ENCODE results near the gene EMD.
"Not testable (repeated sequence)": the region's sequence is repeated elsewhere in the genome, so short reads cannot be mapped to it uniquely, and the experiment has no call there.

EMD gene

DNA sequence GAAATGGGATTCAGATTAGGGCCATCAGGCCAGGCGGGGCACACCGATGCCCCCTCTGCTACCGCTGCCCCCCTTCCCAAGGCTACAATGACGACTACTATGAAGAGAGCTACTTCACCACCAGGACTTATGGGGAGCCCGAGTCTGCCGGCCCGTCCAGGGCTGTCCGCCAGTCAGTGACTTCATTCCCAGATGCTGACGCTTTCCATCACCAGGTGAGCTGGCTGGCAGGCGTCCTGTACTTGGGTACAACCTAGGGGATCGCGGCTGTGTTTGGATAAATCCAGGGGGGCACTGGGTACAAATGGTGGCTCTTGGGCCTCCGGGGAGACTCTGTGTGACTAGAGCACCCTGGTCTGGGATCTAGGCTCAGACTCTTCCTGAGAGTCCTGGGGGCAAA, 1.1 kb downstream of the EMD start:
- in situ Hi-C loops (cut with MboI; ENCODE audit: low sequenced_read_pairs) = loop anchor here (25.0 kb wide), 1 partner anchor 382 kb away; the partner anchor contains the start of genes DKC1 and GAB3
- DNase-seq (ENCODE audit: low spot score in 2 of 2) = no peak
- Histone ChIP-seq H3K27me3 (ENCODE audit: low read depth) (no peaks in the 10 kb centered on the region), H3K4me3 (peak overlapping the region; percentile 90), H3K9me3 (no peaks in the 10 kb centered on the region), H3K36me3 (replicated peaks) (peaks cover 35% of the 10 kb centered on the region), H3K4me1 (peaks cover 21% of the 10 kb centered on the region)

DNA sequence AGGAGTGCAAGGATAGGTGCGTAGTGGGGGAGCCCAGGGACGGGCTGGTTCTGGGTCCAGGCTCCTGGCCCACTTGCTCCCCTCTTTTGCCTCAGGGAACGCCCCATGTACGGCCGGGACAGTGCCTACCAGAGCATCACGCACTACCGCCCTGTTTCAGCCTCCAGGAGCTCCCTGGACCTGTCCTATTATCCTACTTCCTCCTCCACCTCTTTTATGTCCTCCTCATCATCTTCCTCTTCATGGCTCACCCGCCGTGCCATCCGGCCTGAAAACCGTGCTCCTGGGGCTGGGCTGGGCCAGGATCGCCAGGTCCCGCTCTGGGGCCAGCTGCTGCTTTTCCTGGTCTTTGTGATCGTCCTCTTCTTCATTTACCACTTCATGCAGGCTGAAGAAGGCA, 1.7 kb downstream of the EMD start:
- no peaks in the 10 kb centered on the region for H3K9me3 ChIP-seq
- H3K27me3 ChIP-seq (ENCODE audit: low read depth) = no peaks in the 10 kb centered on the region
- peaks cover 21% of the 10 kb centered on the region for H3K4me1 ChIP-seq
- peak overlapping the region; percentile 90 for H3K4me3 ChIP-seq
- in situ Hi-C loops (cut with MboI; ENCODE audit: low sequenced_read_pairs) = loop anchor here (25.0 kb wide), 1 partner anchor 382 kb away; the partner anchor contains the start of genes DKC1 and GAB3
- H3K36me3 ChIP-seq (replicated peaks) = peaks cover 35% of the 10 kb centered on the region
- DNase-seq (ENCODE audit: low spot score in 2 of 2) = no peak

DNA sequence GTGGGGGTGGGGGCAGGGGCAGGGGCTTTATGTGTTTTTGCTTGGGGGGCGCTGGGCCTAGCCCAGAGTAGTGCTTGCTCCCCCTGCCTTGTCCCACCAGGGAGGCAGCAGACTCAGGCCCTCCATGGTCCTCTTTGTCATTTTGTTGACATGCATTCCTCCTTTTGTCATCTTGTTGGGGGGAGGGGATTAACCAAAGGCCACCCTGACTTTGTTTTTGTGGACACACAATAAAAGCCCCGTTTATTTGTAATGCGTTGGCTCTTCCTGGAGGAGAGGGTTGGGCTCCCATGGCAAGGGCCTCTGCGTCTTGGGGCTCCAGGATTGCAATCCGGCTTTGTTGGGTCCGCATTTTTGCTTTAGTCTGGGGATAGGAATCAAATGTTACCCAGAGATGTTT, 2.2 kb downstream of the EMD start:
- no peaks in the 10 kb centered on the region for H3K9me3 ChIP-seq
- in situ Hi-C loops (cut with MboI; ENCODE audit: low sequenced_read_pairs) = loop anchor here (25.0 kb wide), 1 partner anchor 381 kb away; the partner anchor contains the start of genes DKC1 and GAB3
- H3K4me1 ChIP-seq = peaks cover 21% of the 10 kb centered on the region
- H3K27me3 ChIP-seq (ENCODE audit: low read depth) = no peaks in the 10 kb centered on the region
- no peak overlapping the region for H3K4me3 ChIP-seq
- peaks cover 35% of the 10 kb centered on the region for H3K36me3 ChIP-seq (replicated peaks)
- peak in 1 of 2 experiments; percentile 51 for DNase-seq (ENCODE audit: low spot score in 2 of 2)

DNA sequence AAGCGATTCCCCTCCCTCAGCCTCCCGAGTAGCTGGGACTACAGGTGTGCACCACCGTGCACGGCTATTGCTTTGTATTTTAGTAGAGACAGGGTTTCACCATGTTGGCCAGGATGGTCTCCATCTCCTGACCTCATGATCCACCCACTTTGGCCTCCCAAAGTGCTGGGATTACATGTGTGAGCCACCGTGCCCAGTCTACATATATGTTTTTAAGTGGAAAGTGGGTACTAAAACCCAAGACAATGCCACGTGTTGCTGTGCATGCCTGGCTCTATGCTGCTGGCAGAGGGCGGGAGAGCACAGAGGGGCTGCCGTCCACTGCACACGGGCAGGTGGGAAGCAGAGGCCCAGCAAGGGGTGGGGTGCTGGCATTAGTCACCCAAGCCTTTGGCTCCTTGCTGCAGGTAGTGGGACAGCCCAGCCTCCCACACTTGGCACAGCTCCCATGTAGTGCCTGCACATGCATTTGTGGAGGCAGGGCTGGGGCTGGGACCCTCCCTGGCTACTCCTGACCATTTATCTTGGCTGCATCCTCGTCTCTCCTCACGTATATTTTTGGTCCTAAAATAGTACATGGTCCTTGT, 3.5 kb downstream of the EMD start:
- peaks cover 21% of the 10 kb centered on the region for H3K4me1 ChIP-seq
- no peaks in the 10 kb centered on the region for H3K9me3 ChIP-seq
- no peak for DNase-seq (ENCODE audit: low spot score in 2 of 2)
- in situ Hi-C loops (cut with MboI; ENCODE audit: low sequenced_read_pairs) = loop anchor here (25.0 kb wide), 1 partner anchor 380 kb away; the partner anchor contains the start of genes DKC1 and GAB3
- H3K36me3 ChIP-seq (replicated peaks) = peaks cover 32% of the 10 kb centered on the region
- no peak overlapping the region for H3K4me3 ChIP-seq
- H3K27me3 ChIP-seq (ENCODE audit: low read depth) = no peaks in the 10 kb centered on the region

DNA sequence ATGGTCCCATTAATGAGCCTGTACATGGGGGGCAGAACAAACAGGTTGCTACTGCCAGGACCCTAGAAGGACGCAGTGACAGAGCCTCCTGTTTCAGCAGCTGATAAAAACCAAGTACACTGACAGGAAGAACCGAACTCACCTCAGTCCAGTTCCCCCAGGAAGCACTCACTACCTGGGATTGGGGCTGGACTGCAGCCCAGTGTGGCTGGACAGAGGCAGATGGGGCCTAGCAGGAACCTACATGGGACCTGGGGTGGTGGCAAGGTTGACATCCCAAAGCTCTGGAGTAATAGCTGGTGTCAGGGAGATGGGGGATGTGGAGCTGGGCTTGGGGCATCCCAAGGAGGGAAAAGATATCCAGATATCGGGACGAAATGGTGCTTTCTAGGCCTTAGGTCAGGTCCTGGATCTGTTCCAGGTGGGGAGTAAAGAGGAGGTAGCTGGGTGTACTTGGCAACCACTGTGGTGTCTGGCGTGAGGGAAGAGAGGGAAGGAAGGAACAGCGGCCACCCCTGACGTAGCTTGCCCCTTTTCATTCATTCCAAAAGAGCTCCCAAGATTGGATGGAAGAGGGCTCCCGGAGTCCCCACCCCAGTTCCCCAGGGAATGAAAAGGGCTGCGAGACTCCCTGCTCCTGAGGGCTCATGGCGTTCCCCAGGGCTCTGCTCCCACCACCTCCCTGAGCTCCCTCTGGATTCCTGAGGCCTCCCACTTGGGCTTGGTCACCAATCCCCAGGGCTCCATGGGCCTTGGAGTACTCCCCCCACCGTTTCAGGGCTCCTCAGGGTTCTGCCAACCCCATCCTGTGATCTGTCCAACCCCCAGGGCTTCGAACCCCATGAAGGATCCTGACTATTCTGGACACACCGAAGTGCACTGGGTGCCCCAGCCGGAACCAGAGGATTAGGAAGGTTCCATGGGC, 4.5 kb downstream of the EMD start:
- in situ Hi-C loops (cut with MboI; ENCODE audit: low sequenced_read_pairs) = loop anchor here (25.0 kb wide), 1 partner anchor 379 kb away; the partner anchor contains the start of genes DKC1 and GAB3
- Histone ChIP-seq H3K4me3 (no peak overlapping the region), H3K27me3 (ENCODE audit: low read depth) (no peaks in the 10 kb centered on the region), H3K9me3 (no peaks in the 10 kb centered on the region), H3K4me1 (peaks cover 14% of the 10 kb centered on the region), H3K36me3 (replicated peaks) (peaks cover 32% of the 10 kb centered on the region)
- DNase-seq (ENCODE audit: low spot score in 2 of 2) = no peak

DNA sequence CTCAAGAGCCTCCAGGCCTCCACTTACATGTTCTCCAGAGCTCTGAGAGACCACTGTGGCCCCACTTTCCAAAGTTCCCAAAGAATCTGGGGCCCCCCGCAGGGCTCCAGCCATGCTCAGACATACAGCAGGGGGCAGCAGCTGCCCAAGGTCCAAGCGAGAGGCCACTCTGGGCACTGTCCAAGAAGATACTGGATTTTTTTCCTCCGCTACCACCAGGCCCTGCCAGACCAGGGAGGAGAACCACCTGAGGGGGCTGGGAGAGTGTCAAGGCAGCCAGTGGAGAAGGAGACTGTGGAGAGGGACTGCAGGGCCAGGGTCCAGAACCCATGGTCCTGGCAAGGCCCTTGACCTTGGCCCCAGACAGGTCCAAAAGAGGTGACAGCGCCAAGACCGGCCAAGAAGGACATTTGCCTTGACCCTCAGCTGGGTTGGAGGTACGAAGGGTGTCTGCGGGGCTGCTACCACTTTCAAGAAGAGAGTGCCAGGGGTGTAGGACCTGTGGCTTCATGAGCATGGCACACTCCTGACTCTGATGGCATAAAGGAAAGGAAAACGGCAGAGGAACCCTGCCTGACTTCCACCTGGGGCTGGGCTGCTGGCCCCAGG, 5.3 kb downstream of the EMD start:
- in situ Hi-C loops (cut with MboI; ENCODE audit: low sequenced_read_pairs) = loop anchor here (25.0 kb wide), 1 partner anchor 378 kb away; the partner anchor contains the start of genes DKC1 and GAB3
- H3K36me3 ChIP-seq (replicated peaks) = peaks cover 29% of the 10 kb centered on the region
- no peaks in the 10 kb centered on the region for H3K9me3 ChIP-seq
- peaks cover 14% of the 10 kb centered on the region for H3K4me1 ChIP-seq
- no peaks in the 10 kb centered on the region for H3K27me3 ChIP-seq (ENCODE audit: low read depth)
- no peak for DNase-seq (ENCODE audit: low spot score in 2 of 2)
- no peak overlapping the region for H3K4me3 ChIP-seq

DNA sequence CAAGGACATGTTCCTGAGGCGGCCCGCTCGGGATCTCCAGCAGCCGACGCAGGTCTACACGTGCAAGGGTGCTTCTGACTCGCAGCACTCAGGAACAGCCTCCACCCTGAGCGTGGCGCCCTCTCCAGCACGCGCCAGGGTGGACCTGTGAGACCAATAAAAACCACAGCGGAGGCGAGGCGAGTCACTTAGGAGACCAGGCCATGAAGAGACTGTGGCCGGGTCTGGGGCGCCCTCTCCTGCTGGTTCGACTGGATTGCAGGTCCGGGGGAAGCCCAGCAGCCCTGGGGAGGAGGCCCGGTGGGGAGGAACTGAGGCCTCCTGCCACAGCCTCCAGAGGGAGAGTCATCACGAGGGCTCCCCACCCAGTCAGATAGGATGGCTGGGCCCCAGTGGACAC, 9.0 kb downstream of the EMD start:
- DNase-seq (ENCODE audit: low spot score in 2 of 2); H3K4me1 ChIP-seq; H3K36me3 ChIP-seq (replicated peaks); H3K9me3 ChIP-seq; H3K27me3 ChIP-seq (ENCODE audit: low read depth); H3K4me3 ChIP-seq: not testable (repeated sequence)
- in situ Hi-C loops (cut with MboI; ENCODE audit: low sequenced_read_pairs) = loop anchor here (25.0 kb wide), 1 partner anchor 374 kb away; the partner anchor contains the start of genes DKC1 and GAB3

DNA sequence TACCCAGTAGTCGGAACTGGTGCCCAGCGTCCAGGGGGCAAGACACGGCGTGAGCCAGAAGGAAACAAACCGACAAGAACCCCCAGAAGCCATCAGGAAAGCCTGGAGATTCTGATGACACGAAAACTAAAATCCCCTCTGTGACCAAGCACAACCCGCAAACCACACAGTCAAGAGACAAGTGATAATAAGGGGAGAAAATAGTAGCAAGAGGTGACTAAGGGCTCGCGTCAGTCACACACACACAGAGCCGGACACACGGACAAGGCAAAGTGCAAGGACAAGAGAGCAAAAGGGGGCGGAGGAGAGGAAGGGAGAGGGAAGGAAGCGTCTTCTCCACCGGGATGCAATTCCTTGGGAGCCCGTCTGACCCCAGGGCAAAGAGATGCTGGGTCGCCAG, 9.6 kb downstream of the EMD start:
- H3K36me3 ChIP-seq (replicated peaks); H3K4me1 ChIP-seq; H3K4me3 ChIP-seq; H3K9me3 ChIP-seq; DNase-seq (ENCODE audit: low spot score in 2 of 2); H3K27me3 ChIP-seq (ENCODE audit: low read depth): not testable (repeated sequence)
- in situ Hi-C loops (cut with MboI; ENCODE audit: low sequenced_read_pairs) = loop anchor here (25.0 kb wide), 1 partner anchor 374 kb away; the partner anchor contains the start of genes DKC1 and GAB3

DNA sequence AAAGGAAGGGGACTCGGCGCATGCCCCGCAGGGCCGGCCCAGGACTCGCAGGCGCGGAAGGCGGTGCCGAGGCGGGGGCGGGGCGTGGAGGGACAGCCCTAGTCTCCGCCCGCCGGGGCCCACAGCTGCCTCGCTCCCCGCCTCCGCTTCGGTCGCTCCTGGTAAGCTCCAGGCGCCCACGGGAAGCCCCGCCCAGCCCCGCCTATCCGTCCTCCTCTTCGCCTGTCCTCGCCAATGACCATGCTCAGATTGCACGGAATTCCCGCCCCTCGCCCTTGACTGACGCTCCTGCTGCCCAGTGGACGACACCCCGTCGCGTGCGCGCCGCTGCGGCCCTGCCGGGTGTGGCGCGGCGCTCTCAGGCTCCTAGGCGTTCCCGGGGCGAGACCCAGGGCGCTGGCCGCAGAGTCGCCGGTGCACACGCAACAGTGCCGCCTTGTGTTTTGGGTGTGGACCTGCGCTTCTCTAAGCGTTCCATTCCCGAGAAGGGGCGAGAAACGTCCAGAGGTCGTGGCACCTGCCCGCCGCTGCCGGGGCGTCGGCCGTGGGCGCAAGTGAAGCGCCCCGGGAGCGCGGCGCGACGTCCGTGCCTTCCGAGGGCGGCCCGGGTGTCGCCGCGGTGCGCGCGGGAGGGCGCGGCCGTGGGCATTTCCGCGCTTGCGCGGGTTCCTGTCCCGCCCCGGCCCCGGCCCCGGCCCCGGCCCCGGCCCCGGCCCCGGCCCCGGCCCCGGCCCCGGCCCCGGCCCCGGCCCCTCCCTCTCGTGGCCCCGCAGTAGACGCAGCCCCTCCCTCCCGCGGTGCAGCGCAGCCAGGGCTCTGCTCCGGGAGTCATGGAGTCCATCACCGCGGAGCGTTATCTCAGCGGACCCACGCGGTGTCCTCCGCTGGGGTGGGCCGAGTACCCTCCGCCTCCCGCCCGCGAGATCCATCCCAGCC, 11.0 kb downstream of the EMD start:
- DNase-seq (ENCODE audit: low spot score in 2 of 2) = peak in 1 of 2 experiments; percentile 35
- not testable (repeated sequence) for H3K4me1 ChIP-seq; H3K4me3 ChIP-seq; H3K27me3 ChIP-seq (ENCODE audit: low read depth); H3K36me3 ChIP-seq (replicated peaks); H3K9me3 ChIP-seq
- in situ Hi-C loops (cut with MboI; ENCODE audit: low sequenced_read_pairs) = loop anchor here (25.0 kb wide), 1 partner anchor 372 kb away; the partner anchor contains the start of genes DKC1 and GAB3

DNA sequence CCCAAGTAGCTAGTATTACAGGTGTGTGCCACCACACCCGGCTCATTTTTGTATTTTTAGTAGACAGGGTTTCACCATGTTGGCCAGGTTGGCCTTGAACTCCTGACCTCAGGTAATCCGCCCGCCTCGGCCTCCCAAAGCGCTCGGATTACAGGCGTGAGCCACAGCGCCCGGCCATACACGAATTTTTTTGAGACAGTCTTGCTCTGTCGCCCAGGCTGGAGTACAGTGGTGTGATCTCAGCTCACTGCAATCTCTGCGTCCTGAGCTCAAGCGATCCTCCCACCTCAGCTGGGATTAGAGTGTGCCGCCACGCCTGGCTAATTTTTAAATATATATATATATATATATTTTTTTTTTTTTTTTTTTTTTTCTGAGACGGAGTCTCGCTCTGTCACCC, 17.3 kb downstream of the EMD start:
- not testable (repeated sequence) for H3K27me3 ChIP-seq (ENCODE audit: low read depth); H3K4me3 ChIP-seq; H3K4me1 ChIP-seq; H3K9me3 ChIP-seq; DNase-seq (ENCODE audit: low spot score in 2 of 2)
- in situ Hi-C loops (cut with MboI; ENCODE audit: low sequenced_read_pairs) = loop anchor here (25.0 kb wide), 1 partner anchor 366 kb away; the partner anchor contains the start of genes DKC1 and GAB3
- peaks cover 31% of the 10 kb centered on the region for H3K36me3 ChIP-seq (replicated peaks)

DNA sequence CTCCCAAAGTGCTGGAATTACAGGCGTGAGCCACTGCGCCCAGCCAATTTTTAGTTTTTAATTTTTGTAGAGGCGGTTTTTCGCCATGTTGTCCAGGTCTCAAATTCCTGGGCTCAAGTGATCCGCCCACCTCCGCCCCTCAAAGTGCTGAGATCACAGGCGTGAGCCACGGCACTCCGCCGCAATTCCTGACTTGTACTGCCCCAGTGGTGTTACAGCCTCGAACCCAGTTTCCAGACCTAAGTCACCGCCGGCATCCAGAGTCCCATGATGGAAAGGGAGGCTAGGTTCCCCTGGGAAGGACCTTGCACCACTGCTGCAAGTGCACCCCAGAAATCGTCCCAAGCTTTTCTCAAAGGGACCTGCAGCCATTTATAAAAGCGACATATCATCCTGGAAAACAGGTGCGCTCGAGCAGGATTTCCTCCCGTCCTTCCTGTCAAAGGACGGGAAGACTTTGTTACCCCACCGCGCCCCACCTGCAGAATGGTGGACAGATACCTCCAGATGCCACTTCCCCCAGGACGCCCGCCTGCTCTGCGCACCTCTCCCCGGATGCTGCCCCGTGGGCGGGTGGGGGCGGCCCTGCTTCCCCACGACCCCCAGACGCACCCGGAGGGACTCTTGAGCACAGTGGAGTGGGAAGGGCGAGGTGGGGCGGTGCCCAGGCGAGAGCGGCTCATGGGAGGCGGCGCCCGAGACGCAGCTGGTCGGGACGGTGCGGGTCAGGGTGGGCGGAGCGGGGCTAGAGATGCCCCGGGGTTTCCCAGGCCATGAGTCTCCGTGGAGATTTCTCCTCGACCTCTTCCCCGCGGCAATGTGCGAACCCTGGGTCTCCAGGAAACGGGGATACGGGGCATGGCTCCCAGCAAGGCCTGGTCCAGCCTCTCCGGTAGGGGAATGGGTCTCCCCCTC, 18.1 kb downstream of the EMD start:
- peak overlapping the region; percentile 78 for H3K4me3 ChIP-seq
- DNase-seq (ENCODE audit: low spot score in 2 of 2) = peak; percentile 80 to 91
- in situ Hi-C loops (cut with MboI; ENCODE audit: low sequenced_read_pairs) = loop anchor here (25.0 kb wide), 1 partner anchor 365 kb away; the partner anchor contains the start of genes DKC1 and GAB3
- H3K9me3 ChIP-seq = no peaks in the 10 kb centered on the region
- H3K4me1 ChIP-seq = peaks cover 9% of the 10 kb centered on the region
- no peaks in the 10 kb centered on the region for H3K27me3 ChIP-seq (ENCODE audit: low read depth)
- peaks cover 32% of the 10 kb centered on the region for H3K36me3 ChIP-seq (replicated peaks)
